Loucy (cell line): ENCODE measurements around the gene CAB39.

Source experiments
- H2AFZ ChIP-seq: fragments of 200-600 bp; sonication (generic); 2 replicates; pipeline ENCODE4 v1.6.0; 2016; ENCODE audit warnings: antibody characterized with exemption, mild to moderate bottlenecking, low read length, moderate library complexity
- H3F3A ChIP-seq: fragments of 200-600 bp; 2 replicates; pipeline ENCODE4 v1.6.0; 2016; ENCODE audit warnings: antibody characterized with exemption, low read depth, mild to moderate bottlenecking
- H3K27me3 ChIP-seq: fragments of 200-600 bp; sonication (generic); 2 replicates; pipeline ENCODE4 v1.6.1; 2014; ENCODE audit warnings: low read length, mild to moderate bottlenecking; ENCODE audit not compliant: insufficient read depth, poor library complexity, severe bottlenecking
- H3K36me3 ChIP-seq: fragments of 200-600 bp; sonication (generic); 2 replicates; pipeline ENCODE4 v1.6.1; 2016; ENCODE audit warnings: low read length; ENCODE audit not compliant: insufficient read depth
- H3K4me1 ChIP-seq: fragments of 200-600 bp; sonication (generic); 2 replicates; pipeline ENCODE4 v1.5.1; 2014; ENCODE audit warnings: low read length, mild to moderate bottlenecking; ENCODE audit not compliant: insufficient read depth, poor library complexity, severe bottlenecking
- H3K4me2 ChIP-seq: fragments of 200-600 bp; sonication (generic); 2 replicates; pipeline ENCODE4 v1.6.0; 2014; ENCODE audit warnings: antibody characterized with exemption, low read length, low read depth, mild to moderate bottlenecking; ENCODE audit not compliant: poor library complexity, severe bottlenecking
- H3K4me3 ChIP-seq: fragments of 200-600 bp; sonication (generic); 2 replicates; pipeline ENCODE4 v1.5.1; 2014; ENCODE audit warnings: low read length, mild to moderate bottlenecking, mixed read lengths; ENCODE audit not compliant: poor library complexity, severe bottlenecking
- H3K79me2 ChIP-seq: fragments of 200-600 bp; sonication (generic); 2 replicates; pipeline ENCODE4 v1.6.1; 2014; ENCODE audit warnings: low read length; ENCODE audit not compliant: insufficient read depth
- H3K9ac ChIP-seq: fragments of 200-600 bp; sonication (generic); 2 replicates; pipeline ENCODE4 v1.6.0; 2014; ENCODE audit warnings: mild to moderate bottlenecking, low read depth, low read length, moderate library complexity; ENCODE audit not compliant: poor library complexity, severe bottlenecking
- H3K9me2 ChIP-seq: fragments of 200-600 bp; sonication (generic); replicated peaks from 2 replicates; pipeline ENCODE4 v1.6.1; 2016; ENCODE audit warnings: low read depth, low read length, mixed read lengths
- H3K9me3 ChIP-seq: fragments of 200-600 bp; sonication (generic); 2 replicates; pipeline ENCODE4 v1.6.1; 2014; ENCODE audit warnings: mild to moderate bottlenecking, antibody characterized with exemption, low read length, low read depth; ENCODE audit not compliant: insufficient read depth
- H4K20me1 ChIP-seq: fragments of 200-600 bp; sonication (generic); 2 replicates; pipeline ENCODE4 v1.6.0; 2014; ENCODE audit warnings: antibody characterized with exemption, low read length, mild to moderate bottlenecking; ENCODE audit not compliant: insufficient read depth, poor library complexity, severe bottlenecking
- EZH2phosphoT487 ChIP-seq: fragments of 200-600 bp; IDR thresholded peaks from 2 replicates; pipeline ENCODE4 v1.6.1; 2018; ENCODE audit warnings: antibody characterized with exemption, mild to moderate bottlenecking, moderate library complexity, borderline replicate concordance
- TF ChIP-seq, protein P1 (sequence below): fragments of 200-600 bp; sonication (generic); conservative IDR thresholded peaks from 2 replicates; pipeline ENCODE4 v1.5.1; 2014; ENCODE audit warnings: mild to moderate bottlenecking, antibody characterized with exemption, low read length

CAB39 gene

GRCh38 chr2:230815088-230815487 is 102.4 kb downstream of the CAB39 start:
- Histone ChIP-seq H3F3A (peaks cover 5% of the 10 kb centered on the region; the same call in 1 of the 2 replicates), H3K4me1 (peaks cover 22% of the 10 kb centered on the region), H3K9ac (no peak overlapping the region), H3K36me3 (peaks cover 83% of the 10 kb centered on the region), H3K9me2 (no peaks in the 10 kb centered on the region), H3K4me3 (no peak overlapping the region), H2AFZ (no peak overlapping the region), H3K4me2 (no peak overlapping the region), H3K9me3 (no peaks in the 10 kb centered on the region), H3K27me3 (no peaks in the 10 kb centered on the region), H4K20me1 (peaks cover 4% of the 10 kb centered on the region), H3K79me2 (no peaks in the 10 kb centered on the region)
- no peak for TF ChIP-seq EZH2phosphoT487

DNA sequence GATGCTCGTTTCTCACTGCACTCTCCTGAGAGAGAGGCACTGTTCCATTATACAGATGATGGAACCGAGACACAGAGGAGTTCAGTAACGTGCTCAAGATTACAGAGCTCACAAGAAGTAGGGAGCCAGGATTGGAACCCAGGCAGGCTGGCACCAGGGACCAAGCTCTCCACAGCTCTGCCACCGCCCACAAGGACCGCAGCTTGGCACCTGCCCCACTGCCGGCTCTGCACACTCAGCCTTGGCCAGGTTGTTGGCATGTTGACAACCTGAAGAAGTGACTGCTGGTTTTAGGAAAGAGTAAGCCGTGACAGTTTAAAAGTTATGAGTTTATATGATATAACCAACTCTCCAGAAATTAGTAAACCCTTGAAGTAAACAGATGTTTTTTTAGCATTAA is 104.1 kb downstream of the CAB39 start:
- peaks cover 4% of the 10 kb centered on the region for H4K20me1 ChIP-seq
- H3K4me1 ChIP-seq, result peaks cover 22% of the 10 kb centered on the region
- no peaks in the 10 kb centered on the region for H3K79me2 ChIP-seq
- H3K4me2 ChIP-seq, result peak overlapping the region; percentile 8
- H3K27me3 ChIP-seq, result no peaks in the 10 kb centered on the region
- H3K4me3 ChIP-seq, result no peak overlapping the region
- H3K9me3 ChIP-seq, result no peaks in the 10 kb centered on the region
- H3K36me3 ChIP-seq, result peaks cover 71% of the 10 kb centered on the region
- no peak overlapping the region for H2AFZ ChIP-seq
- H3K9me2 ChIP-seq, result no peaks in the 10 kb centered on the region
- H3K9ac ChIP-seq, result no peak overlapping the region
- peaks cover 5% of the 10 kb centered on the region; the same call in 1 of the 2 replicates for H3F3A ChIP-seq
- TF ChIP-seq, protein P1, sequence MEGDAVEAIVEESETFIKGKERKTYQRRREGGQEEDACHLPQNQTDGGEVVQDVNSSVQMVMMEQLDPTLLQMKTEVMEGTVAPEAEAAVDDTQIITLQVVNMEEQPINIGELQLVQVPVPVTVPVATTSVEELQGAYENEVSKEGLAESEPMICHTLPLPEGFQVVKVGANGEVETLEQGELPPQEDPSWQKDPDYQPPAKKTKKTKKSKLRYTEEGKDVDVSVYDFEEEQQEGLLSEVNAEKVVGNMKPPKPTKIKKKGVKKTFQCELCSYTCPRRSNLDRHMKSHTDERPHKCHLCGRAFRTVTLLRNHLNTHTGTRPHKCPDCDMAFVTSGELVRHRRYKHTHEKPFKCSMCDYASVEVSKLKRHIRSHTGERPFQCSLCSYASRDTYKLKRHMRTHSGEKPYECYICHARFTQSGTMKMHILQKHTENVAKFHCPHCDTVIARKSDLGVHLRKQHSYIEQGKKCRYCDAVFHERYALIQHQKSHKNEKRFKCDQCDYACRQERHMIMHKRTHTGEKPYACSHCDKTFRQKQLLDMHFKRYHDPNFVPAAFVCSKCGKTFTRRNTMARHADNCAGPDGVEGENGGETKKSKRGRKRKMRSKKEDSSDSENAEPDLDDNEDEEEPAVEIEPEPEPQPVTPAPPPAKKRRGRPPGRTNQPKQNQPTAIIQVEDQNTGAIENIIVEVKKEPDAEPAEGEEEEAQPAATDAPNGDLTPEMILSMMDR, result no peak
- TF ChIP-seq EZH2phosphoT487, result no peak

DNA sequence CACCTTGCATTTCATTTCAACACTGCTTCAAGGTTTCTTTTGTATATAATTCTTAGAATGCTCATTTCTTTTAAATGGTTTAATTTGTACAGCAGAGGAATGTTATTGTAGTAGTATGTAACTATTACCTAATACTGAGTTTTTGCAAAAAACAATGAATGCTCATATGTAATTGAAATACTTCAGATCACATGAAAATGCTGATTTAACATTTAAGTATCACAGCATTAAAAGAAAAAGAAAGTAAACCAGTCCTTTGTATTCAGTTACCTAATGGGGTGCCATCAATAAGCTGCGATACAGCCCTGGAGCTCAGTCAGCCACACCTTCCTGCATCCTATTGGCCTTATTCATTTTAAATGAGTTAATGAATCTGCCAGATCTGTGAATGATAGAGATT is 106.8 kb downstream of the CAB39 start:
- Histone ChIP-seq H4K20me1 (peaks cover 4% of the 10 kb centered on the region), H3K9me3 (no peaks in the 10 kb centered on the region), H3K9me2 (no peaks in the 10 kb centered on the region), H3K79me2 (no peaks in the 10 kb centered on the region), H3K4me2 (no peak overlapping the region), H2AFZ (no peak overlapping the region), H3K27me3 (no peaks in the 10 kb centered on the region), H3K36me3 (peaks cover 48% of the 10 kb centered on the region), H3K4me3 (no peak overlapping the region), H3K9ac (no peak overlapping the region), H3K4me1 (peaks cover 22% of the 10 kb centered on the region), H3F3A (peaks cover 5% of the 10 kb centered on the region; the same call in 1 of the 2 replicates)
- TF ChIP-seq EZH2phosphoT487, result no peak
- TF ChIP-seq, protein P1, result no peak

DNA sequence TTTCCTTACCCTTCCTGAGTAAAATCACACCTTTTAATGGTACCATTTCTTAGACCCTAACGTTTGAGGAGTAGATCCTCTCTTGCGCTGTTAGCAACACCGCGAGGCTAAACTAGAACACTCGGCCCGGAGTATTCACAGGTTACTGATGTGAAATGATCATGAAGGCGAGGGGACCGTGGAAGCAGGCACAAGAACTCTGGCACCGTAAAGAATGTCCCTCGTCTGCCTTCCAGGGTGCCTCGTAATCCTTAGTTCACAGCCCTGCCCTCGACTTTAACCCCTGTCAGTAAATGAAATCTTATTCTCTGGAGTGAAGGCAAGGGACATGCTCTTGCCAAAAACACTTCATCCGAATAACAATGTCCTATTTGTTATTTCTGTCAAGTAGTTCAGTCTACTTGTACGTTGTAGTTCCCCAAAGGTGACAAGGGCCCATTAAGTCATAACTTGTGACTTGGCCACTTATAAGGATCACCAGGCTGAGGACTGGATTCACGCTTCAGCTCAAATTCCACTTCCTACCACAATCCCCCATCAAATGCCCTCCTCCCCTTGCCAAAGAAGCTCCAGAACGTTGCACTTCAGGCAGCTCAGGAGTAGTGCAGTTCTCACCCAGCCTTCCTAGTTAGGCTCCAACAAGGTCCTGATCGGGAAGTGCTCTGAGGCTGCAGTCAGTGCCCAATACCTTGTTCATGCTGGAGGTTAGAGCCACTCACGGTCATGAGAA is 108.8 kb downstream of the CAB39 start:
- Histone ChIP-seq H3F3A (0 out of 2 replicates have a peak, but pooled peaks cover 2% of the 10 kb centered on the region), H3K27me3 (no peaks in the 10 kb centered on the region), H3K9me3 (no peaks in the 10 kb centered on the region), H3K36me3 (peaks cover 37% of the 10 kb centered on the region), H3K4me2 (no peak overlapping the region), H3K4me3 (no peak overlapping the region), H3K79me2 (no peaks in the 10 kb centered on the region), H4K20me1 (no peaks in the 10 kb centered on the region), H3K9me2 (no peaks in the 10 kb centered on the region), H3K4me1 (peaks cover 6% of the 10 kb centered on the region), H3K9ac (no peak overlapping the region), H2AFZ (no peak overlapping the region)
- TF ChIP-seq EZH2phosphoT487, result no peak
- TF ChIP-seq, protein P1, result no peak
